Spleen (tissue), 7 donors: ENCODE results near the gene MRTFB.

Source experiments
- CTCF ChIP-seq, 11 experiments: fragments of 200-600 bp in 7 of 11; fragments of 450-650 bp in 4 of 11; sonication (generic) in 4 of 11; IDR thresholded peaks in 8 of 11; conservative IDR thresholded peaks in 3 of 11; 1 replicate in 7 of 11; 2 replicates in 4 of 11; pipeline versions ENCODE4 v1.4.0 to v1.8.0; 2016 to 2021; ENCODE audit warnings: antibody characterized with exemption in 11 of 11, inconsistent platforms in 4 of 11, mild to moderate bottlenecking in 1 of 11
- POLR2A ChIP-seq, 3 donors: fragments of 450-650 bp; IDR thresholded peaks; one replicate each; pipeline ENCODE4 v1.5.1; 2017; ENCODE audit warnings: antibody characterized with exemption in 3 of 3, mild to moderate bottlenecking in 1 of 3
- donor health status: DM: no; HTN: no; CAD: no; lungs with moderate emphysema.
- donor health status: DM: no; HTN: no; CAD: no.
- donor health status: DM: no; HTN: no; CAD: no.

- no peak for TF ChIP-seq POLR2A (IDR thresholded peaks at IDR 0.05)
- TF ChIP-seq CTCF (IDR thresholded peaks at IDR 0.05 in 8 of 11, conservative IDR thresholded peaks at IDR 0.05 in 3 of 11), result no peak
Measured at GRCh38 chr16:14095883-14096551, 24.9 kb downstream of the MRTFB start.
